GM12878 (cell line): ENCODE data around the gene FBN2. TPM values are rescaled to one million over a fixed set of nuclear protein-coding genes. Genes with fewer than 3 reads are reported as not detected.

ENCODE experiments used
- ATAC-seq: fragments of 200-7000 bp; cut with Tn5 transposase; 3 replicates; pipeline ENCODE4 v1.9.1; 2020; ENCODE audit warnings: mild to moderate bottlenecking, moderate library complexity
- BruUV-seq: library from RNA; stranded (reverse); fragments of 400-500 nt; replicated peaks from 2 replicates; lab custom pipeline; 2021; lab: Mats Ljungman, UMichigan
- CTCF ChIA-PET: fragments of 300-600 bp; sonication (Branson Sonifier 250); formaldehyde crosslinking; extraction: SDS; loops from one replicate; lab custom pipeline; 2021; ENCODE audit warnings: inconsistent platforms; lab: Yijun Ruan, JAX
- POLR2A ChIA-PET: fragments of 350-600 bp; formaldehyde crosslinking; extraction: SDS; loops from one replicate; lab custom pipeline; 2021; ENCODE audit warnings: inconsistent platforms; lab: Charles Lee
- RAD21 ChIA-PET: fragments of 300-600 bp; sonication (Branson Sonifier 250); formaldehyde crosslinking; loops from one replicate; lab custom pipeline; 2023; ENCODE audit warnings: antibody characterized with exemption; ENCODE audit not compliant: unreplicated experiment; lab: Charles Lee
- SMC1A ChIA-PET: fragments of 300-600 bp; sonication (Branson Sonifier 250); formaldehyde crosslinking; loops from one replicate; lab custom pipeline; 2023; ENCODE audit not compliant: unreplicated experiment, uncharacterized antibody; lab: Charles Lee
- DNase-seq: peaks from one replicate; pipeline ENCODE4 v3.0.0-alpha.2; 2011; ENCODE audit warnings: low read depth, low spot score
- FAIRE-seq: peaks from 3 replicates; lab custom pipeline; 2011; peaks lifted over from hg19 to GRCh38; lab: Jason Lieb, UNC
- H2AFZ ChIP-seq: 2 replicates; pipeline ENCODE4 v1.6.0; 2011; ENCODE audit warnings: low read depth, low read length, control low read depth; ENCODE audit not compliant: control insufficient read depth
- H3K27ac ChIP-seq: 2 replicates; pipeline ENCODE4 v1.5.1; 2011; ENCODE audit warnings: control low read depth; ENCODE audit not compliant: control insufficient read depth, insufficient read depth
- H3K27me3 ChIP-seq, 2 experiments: replicated peaks in 1 of 2; 2 replicates each; pipeline versions ENCODE4 v1.6.0 to v1.6.1; 2011; ENCODE audit warnings: low read length in 1 of 2; ENCODE audit not compliant: control insufficient read depth in 2 of 2, insufficient read depth in 2 of 2
- H3K36me3 ChIP-seq, 2 experiments: 2 replicates each; pipeline ENCODE4 v1.5.1; 2011; ENCODE audit warnings: low read length in 1 of 2; ENCODE audit not compliant: control insufficient read depth in 2 of 2, insufficient read depth in 2 of 2
- H3K4me1 ChIP-seq: 2 replicates; pipeline ENCODE4 v1.6.1; 2011; ENCODE audit warnings: mild to moderate bottlenecking, low read length, moderate library complexity, mixed read lengths; ENCODE audit not compliant: control insufficient read depth, insufficient read depth
- H3K4me2 ChIP-seq: 2 replicates; pipeline ENCODE4 v1.6.0; 2011; ENCODE audit warnings: control low read depth; ENCODE audit not compliant: control insufficient read depth, insufficient read depth
- H3K4me3 ChIP-seq: fragments of 200-600 bp; sonication (generic); 2 replicates; pipeline ENCODE4 v1.5.1; 2016
- H3K79me2 ChIP-seq: 2 replicates; pipeline ENCODE4 v1.6.0; 2011; ENCODE audit warnings: low read length; ENCODE audit not compliant: control insufficient read depth, insufficient read depth
- H3K9ac ChIP-seq: 2 replicates; pipeline ENCODE4 v1.8.0; 2011; ENCODE audit warnings: low read length, control low read depth, mixed read lengths; ENCODE audit not compliant: control insufficient read depth, insufficient read depth
- H3K9me3 ChIP-seq: replicated peaks from 3 replicates; pipeline ENCODE4 v1.5.1; 2011; ENCODE audit warnings: mild to moderate bottlenecking, low read length; ENCODE audit not compliant: control insufficient read depth, insufficient read depth
- H4K20me1 ChIP-seq: 2 replicates; pipeline ENCODE4 v1.6.0; 2011; ENCODE audit not compliant: control insufficient read depth, insufficient read depth
- CBFB ChIP-seq: IDR thresholded peaks from 2 replicates; pipeline ENCODE4 v1.6.1; 2016; ENCODE audit warnings: antibody characterized with exemption, low read depth
- GATAD2B ChIP-seq: fragments of 450-650 bp; conservative IDR thresholded peaks from 2 replicates; pipeline ENCODE4 v1.6.1; 2017; ENCODE audit warnings: low read depth, mild to moderate bottlenecking, moderate library complexity
- HDAC2 ChIP-seq: fragments of 200-600 bp; sonication (generic); IDR thresholded peaks from 2 replicates; pipeline ENCODE4 v1.6.1; 2017
- HDAC6 ChIP-seq: fragments of 200-600 bp; sonication (generic); IDR thresholded peaks from one replicate; pipeline ENCODE4 v1.8.0; 2017; ENCODE audit warnings: antibody characterized with exemption; ENCODE audit not compliant: unreplicated experiment
- MEF2A ChIP-seq: IDR thresholded peaks from 2 replicates; pipeline ENCODE4 v1.6.1; 2011; ENCODE audit warnings: low read depth, mild to moderate bottlenecking, low read length, moderate library complexity; ENCODE audit not compliant: insufficient read depth
- TCF3 ChIP-seq: IDR thresholded peaks from 2 replicates; pipeline ENCODE4 v1.6.1; 2012; ENCODE audit warnings: low read depth, mild to moderate bottlenecking, low read length, borderline replicate concordance; ENCODE audit not compliant: insufficient read depth
- WGBS: methylation state at CpG from one replicate; pipeline ENCODE4 v1.1.6; 2016; ENCODE audit warnings: low lambda C conversion rate; ENCODE audit not compliant: insufficient replicate concordance, insufficient coverage; ENCODE audit errors: missing lambda C conversion rate; 5-methylcytosine and 5-hydroxymethylcytosine counted together
- in situ Hi-C: fragments of 300-500 bp; cut with MboI; formaldehyde crosslinking; loops from 9 replicates; pipeline ENCODE4 v1.14.3; 2018; ENCODE audit warnings: mixed read lengths
- intact Hi-C: fragments of 100-400 bp; cut with micrococcal nuclease; formaldehyde crosslinking; loops from one replicate; pipeline ENCODE4 v1.14.2; 2022; ENCODE audit not compliant: unreplicated experiment
- polyA plus RNA-seq, 11 experiments: library from polyadenylated mRNA; depleted of rRNA in 4 of 11; unstranded in 6 of 11; stranded (reverse) in 5 of 11; fragments of >200 nt; fragmentation: Nextera tagmentation in 4 of 11; fragmentation: Illumina TruSeq in 1 of 11; extraction: Ambion mirVana in 4 of 11; extraction: Trizol in 1 of 11; gene quantifications; 1 replicate in 1 of 11; 2 replicates in 10 of 11; pipeline versions ENCODE4 v1.2.1 to v1.2.3, GENCODE V29; 2011 to 2016; ENCODE audit warnings: inconsistent platforms in 2 of 11, missing spikeins in 2 of 11, low read depth in 1 of 11
- total RNA-seq, 4 experiments: library from RNA; depleted of rRNA in 3 of 4; stranded (reverse); fragments of >200 nt in 3 of 4; fragmentation: Illumina TruSeq in 1 of 4; extraction: Trizol in 1 of 4; gene quantifications; 2 replicates each; pipeline versions ENCODE4 v1.2.1 to v1.2.3, GENCODE V29; 2013 to 2021
- TF ChIP-seq, protein P1 (sequence below): fragments of 450-650 bp; IDR thresholded peaks from 2 replicates; pipeline ENCODE4 v1.6.1; 2018; ENCODE audit warnings: borderline replicate concordance, mild to moderate bottlenecking; ENCODE audit not compliant: partially characterized antibody
- TF ChIP-seq, protein P2 (sequence below): fragments of 450-650 bp; conservative IDR thresholded peaks from 2 replicates; pipeline ENCODE4 v1.6.1; 2017; ENCODE audit warnings: mild to moderate bottlenecking, moderate library complexity
- TF ChIP-seq, protein P3 (sequence below): fragments of 450-650 bp; formaldehyde crosslinking; IDR thresholded peaks from 2 replicates; pipeline ENCODE4 v1.5.0; 2022; ENCODE audit warnings: mild to moderate bottlenecking, missing genetic modification characterization
- TF ChIP-seq, protein P4 (sequence below): fragments of 450-650 bp; IDR thresholded peaks from 2 replicates; pipeline ENCODE4 v1.6.1; 2016; ENCODE audit warnings: mild to moderate bottlenecking

The FBN2 gene
- total and polyA plus RNA-seq, 10 of the 15 experiments (the other 5 are each of a cell fraction or from before 2014, with no cell fraction given), result 0.01 to 0.98 (median 0.10) TPM; not detected in 3

DNA sequence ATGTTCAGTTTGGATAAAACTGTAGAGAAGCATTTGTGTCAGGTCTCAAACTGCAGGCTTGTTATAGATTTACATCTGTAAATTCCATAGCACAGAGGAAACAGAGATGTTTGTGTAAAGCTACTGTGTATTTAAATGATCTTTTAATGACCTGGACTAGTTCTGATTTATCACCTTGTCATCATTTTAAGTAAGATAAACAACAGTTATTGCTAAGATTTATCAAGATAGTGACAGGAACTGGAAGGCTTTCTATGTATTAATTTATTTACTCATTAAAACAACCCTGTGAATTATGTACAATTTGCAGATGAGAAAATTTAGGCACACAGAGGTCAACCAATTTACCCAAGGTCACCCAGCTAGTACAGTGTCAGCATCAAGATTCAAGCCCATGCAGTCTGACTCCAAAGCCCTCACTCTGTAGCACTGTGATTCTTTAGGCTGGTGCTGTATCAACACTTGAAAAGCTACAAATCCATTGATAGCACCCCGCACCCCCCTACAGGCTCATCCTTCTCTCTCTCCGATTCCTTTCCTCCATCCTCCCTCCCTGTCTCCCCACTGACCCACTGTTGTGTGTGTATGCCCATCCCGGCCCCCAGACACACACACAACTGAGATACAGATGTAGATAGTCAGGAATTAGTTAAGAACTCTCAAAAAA is 184.5 kb downstream of the FBN2 start:
- Histone ChIP-seq H3K79me2 (no peaks in the 10 kb centered on the region), H3K27ac (no peak overlapping the region), H4K20me1 (no peaks in the 10 kb centered on the region), H3K9ac (no peak overlapping the region), H3K9me3 (no peaks in the 10 kb centered on the region), H3K4me2 (no peak overlapping the region), H3K4me1 (no peaks in the 10 kb centered on the region), H3K4me3 (no peak overlapping the region), H3K27me3 (no peaks in the 10 kb centered on the region), H2AFZ (no peak overlapping the region), H3K36me3 (no peaks in the 10 kb centered on the region)
- no peak for FAIRE-seq
- intact Hi-C loops (no loop called here), in situ Hi-C loops (no loop called here)
- SMC1A ChIA-PET, result interaction anchor here (1.5 to 1.9 kb wide), 2 partner anchors 17 to 54 kb away, joined by 5 read pairs; no protein-coding TSS in a partner anchor
- CTCF ChIA-PET, result interaction anchor here (0.7 to 1.1 kb wide), 2 partner anchors 21 to 145 kb away, joined by 3 read pairs; no protein-coding TSS in a partner anchor
- POLR2A ChIA-PET, result interaction anchor here (0.5 kb wide), 1 partner anchor 29 kb away, joined by 4 read pairs; no protein-coding TSS in a partner anchor
- RAD21 ChIA-PET, result interaction anchor here (1.2 kb wide), 1 partner anchor 146 kb away, joined by 3 read pairs; no protein-coding TSS in a partner anchor
- WGBS, result 10% methylated on average over 2 of the region's 3 CpGs
- BruUV-seq, result no TSS peak
- no peak for DNase-seq
- ATAC-seq, result no peak
- TF ChIP-seq HDAC2, result no peak
- TF ChIP-seq, protein P1, sequence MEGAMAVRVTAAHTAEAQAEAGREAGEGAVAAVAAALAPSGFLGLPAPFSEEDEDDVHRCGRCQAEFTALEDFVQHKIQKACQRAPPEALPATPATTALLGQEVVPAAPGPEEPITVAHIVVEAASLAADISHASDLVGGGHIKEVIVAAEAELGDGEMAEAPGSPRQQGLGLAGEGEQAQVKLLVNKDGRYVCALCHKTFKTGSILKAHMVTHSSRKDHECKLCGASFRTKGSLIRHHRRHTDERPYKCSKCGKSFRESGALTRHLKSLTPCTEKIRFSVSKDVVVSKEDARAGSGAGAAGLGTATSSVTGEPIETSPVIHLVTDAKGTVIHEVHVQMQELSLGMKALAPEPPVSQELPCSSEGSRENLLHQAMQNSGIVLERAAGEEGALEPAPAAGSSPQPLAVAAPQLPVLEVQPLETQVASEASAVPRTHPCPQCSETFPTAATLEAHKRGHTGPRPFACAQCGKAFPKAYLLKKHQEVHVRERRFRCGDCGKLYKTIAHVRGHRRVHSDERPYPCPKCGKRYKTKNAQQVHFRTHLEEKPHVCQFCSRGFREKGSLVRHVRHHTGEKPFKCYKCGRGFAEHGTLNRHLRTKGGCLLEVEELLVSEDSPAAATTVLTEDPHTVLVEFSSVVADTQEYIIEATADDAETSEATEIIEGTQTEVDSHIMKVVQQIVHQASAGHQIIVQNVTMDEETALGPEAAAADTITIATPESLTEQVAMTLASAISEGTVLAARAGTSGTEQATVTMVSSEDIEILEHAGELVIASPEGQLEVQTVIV, result no peak
- TF ChIP-seq TCF3, result no peak
- TF ChIP-seq GATAD2B, result no peak
- no peak for TF ChIP-seq HDAC6
- TF ChIP-seq, protein P2, sequence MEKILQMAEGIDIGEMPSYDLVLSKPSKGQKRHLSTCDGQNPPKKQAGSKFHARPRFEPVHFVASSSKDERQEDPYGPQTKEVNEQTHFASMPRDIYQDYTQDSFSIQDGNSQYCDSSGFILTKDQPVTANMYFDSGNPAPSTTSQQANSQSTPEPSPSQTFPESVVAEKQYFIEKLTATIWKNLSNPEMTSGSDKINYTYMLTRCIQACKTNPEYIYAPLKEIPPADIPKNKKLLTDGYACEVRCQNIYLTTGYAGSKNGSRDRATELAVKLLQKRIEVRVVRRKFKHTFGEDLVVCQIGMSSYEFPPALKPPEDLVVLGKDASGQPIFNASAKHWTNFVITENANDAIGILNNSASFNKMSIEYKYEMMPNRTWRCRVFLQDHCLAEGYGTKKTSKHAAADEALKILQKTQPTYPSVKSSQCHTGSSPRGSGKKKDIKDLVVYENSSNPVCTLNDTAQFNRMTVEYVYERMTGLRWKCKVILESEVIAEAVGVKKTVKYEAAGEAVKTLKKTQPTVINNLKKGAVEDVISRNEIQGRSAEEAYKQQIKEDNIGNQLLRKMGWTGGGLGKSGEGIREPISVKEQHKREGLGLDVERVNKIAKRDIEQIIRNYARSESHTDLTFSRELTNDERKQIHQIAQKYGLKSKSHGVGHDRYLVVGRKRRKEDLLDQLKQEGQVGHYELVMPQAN, result no peak
- TF ChIP-seq MEF2A, result no peak
- TF ChIP-seq, protein P3, sequence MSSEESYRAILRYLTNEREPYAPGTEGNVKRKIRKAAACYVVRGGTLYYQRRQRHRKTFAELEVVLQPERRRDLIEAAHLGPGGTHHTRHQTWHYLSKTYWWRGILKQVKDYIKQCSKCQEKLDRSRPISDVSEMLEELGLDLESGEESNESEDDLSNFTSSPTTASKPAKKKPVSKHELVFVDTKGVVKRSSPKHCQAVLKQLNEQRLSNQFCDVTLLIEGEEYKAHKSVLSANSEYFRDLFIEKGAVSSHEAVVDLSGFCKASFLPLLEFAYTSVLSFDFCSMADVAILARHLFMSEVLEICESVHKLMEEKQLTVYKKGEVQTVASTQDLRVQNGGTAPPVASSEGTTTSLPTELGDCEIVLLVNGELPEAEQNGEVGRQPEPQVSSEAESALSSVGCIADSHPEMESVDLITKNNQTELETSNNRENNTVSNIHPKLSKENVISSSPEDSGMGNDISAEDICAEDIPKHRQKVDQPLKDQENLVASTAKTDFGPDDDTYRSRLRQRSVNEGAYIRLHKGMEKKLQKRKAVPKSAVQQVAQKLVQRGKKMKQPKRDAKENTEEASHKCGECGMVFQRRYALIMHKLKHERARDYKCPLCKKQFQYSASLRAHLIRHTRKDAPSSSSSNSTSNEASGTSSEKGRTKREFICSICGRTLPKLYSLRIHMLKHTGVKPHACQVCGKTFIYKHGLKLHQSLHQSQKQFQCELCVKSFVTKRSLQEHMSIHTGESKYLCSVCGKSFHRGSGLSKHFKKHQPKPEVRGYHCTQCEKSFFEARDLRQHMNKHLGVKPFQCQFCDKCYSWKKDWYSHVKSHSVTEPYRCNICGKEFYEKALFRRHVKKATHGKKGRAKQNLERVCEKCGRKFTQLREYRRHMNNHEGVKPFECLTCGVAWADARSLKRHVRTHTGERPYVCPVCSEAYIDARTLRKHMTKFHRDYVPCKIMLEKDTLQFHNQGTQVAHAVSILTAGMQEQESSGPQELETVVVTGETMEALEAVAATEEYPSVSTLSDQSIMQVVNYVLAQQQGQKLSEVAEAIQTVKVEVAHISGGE (CRISPR knock-in tag), result no peak
- no peak for TF ChIP-seq CBFB
- TF ChIP-seq, protein P4, sequence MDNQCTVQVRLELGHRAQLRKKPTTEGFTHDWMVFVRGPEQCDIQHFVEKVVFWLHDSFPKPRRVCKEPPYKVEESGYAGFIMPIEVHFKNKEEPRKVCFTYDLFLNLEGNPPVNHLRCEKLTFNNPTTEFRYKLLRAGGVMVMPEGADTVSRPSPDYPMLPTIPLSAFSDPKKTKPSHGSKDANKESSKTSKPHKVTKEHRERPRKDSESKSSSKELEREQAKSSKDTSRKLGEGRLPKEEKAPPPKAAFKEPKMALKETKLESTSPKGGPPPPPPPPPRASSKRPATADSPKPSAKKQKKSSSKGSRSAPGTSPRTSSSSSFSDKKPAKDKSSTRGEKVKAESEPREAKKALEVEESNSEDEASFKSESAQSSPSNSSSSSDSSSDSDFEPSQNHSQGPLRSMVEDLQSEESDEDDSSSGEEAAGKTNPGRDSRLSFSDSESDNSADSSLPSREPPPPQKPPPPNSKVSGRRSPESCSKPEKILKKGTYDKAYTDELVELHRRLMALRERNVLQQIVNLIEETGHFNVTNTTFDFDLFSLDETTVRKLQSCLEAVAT, result no peak
